ENCODE measurements around the gene RNU1-1.
"Not testable (repeated sequence)": the region's sequence is repeated elsewhere in the genome, so short reads cannot be mapped to it uniquely, and the experiment has no call there.

Gene RNU1-1

GRCh38 chr1:16521288-16521583 is 7.2 kb upstream of the RNU1-1 start:
- no peak for DNase-seq

GRCh38 chr1:16520435-16521287 is 6.6 kb upstream of the RNU1-1 start:
- not testable (repeated sequence) for DNase-seq

GRCh38 chr1:16519255-16519951 is 5.3 kb upstream of the RNU1-1 start:
- not testable (repeated sequence) for DNase-seq

- DNase-seq = not testable (repeated sequence)
These were observed 4.8 kb upstream of the RNU1-1 start for GRCh38 chr1:16518913-16519254.

DNA sequence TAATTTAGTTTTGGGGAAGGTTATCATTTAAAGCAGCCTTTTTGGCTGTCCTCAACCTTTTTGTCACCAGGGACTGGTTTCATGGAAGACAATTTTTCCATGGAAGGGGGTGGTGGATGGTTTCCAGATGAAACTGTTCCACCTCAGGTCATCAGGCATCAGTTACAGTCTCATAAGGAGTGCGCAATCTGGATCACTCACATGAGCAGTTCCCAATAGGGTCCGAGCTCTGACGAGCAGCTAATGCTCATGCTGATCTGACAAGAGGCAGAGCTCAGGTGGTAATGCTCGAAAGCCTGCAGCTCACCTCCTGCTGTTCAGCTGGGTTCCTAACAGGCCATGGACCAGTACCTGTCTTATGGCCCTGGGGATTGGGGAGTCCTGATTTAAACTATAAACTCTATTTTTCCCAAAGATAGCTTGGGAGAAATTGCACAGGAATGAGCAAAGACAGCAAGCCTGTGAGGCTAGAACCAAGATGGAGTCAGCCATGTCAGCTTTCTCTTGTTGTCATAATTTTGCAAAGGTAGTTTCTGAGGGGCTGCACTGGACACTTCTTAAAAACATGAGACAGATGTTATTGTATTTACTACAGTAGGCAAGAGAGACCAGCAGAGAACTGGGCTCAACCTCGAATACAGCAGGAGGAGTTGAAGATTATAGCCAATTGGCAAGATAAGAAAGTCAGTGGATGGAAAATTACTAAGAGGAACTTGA is 2.8 kb upstream of the RNU1-1 start:
- DNase-seq = not testable (repeated sequence)

DNA sequence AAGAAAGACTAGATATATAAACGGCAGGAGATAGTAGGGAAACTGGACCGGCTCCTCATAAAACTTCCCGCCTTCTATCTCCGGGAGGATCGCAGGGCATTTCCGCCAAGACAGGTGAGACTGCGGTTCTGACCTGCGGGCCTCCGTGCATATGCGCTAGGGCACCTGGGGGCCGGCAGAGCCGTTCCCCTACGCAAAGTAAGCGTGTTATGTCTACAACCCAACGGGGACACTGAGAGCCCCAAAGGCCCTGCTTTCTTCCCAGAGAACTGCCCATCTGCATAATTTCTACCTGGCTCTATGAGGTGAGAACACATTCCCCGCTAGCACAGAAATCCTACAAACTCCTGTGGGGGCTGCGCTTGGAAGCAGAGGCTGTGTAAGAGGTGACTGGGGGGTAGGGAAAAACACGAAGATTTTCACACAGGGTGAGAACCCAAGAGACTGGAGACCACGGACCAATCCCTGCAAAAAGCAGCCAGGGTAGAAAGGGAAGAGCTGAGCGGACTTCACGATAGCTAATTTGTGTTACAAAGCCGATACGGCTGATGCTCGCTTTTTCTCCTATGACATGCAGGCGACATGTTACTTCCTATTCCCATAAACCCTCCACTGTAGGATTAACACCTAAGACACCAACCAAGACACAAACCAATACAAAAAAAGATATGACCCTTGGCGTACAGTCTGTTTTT is 526 bp downstream of the RNU1-1 start:
- DNase-seq = peak; percentile 80

DNA sequence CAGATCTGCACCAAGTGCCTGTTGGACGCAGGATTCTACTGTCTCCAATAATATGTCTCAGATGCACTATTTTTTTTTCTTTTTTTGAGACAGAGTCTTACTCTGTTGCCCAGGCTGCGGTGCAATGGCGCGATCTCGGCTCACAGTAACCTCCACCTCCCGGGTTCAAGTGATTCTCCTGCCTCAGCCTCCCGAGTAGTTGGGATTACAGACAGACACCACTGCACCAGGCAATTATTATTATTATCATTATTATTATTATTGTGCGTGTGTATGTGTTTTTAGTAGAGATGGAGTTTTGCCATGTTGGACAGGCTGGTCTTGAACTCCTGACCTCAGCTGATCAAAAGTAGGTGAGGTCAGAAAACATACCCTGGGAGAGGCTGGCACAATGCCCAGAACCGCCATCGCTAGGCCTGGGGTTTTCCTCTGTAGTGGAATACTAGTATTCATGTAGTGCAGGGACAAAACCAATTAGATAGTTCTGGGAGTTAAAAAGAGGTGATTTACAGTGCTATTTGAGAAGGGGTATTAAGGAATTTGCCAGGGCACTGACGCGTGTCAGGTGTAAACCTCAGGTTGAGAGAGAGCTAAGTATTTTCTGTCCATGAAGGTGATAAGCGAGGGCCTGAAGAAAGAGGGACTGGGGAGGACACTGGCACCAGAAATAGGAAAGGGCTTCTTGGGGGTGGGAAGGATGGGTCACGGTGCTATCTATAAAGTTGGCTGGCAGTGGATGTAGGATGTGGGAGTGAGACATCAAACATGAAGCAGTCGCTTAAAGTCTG is 1.3 kb downstream of the RNU1-1 start:
- DNase-seq = not testable (repeated sequence)

GRCh38 chr1:16511926-16512325 is 2.2 kb downstream of the RNU1-1 start:
- DNase-seq = not testable (repeated sequence)

DNA sequence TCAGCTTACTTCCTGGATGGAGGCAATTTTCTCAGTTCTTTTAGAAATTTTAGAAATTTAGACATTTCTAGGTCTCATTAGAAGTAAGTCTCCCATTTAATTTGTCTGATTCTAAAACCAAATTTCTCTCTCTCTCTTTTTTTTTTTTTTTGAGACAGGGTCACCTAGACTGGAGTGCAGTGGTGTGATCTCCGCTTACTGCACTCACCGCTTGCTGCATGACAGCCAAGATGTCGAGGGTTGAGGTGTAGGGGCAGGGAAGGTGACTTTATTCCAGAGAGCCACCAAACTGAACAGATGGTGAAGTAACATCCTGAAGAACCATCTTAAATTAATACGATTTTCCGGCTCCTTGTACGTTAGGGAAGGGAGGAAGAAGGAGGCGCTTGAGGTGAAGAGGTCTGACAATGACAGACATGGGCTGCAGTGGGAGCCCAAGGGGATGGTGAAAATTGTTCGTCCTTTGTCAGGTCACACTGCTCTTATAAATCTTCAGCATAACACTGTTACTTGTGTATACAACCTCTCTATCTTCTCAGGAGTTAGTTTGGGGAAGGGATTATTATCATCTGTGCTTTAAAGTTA is 5.1 kb downstream of the RNU1-1 start:
- DNase-seq = not testable (repeated sequence)

- not testable (repeated sequence) for DNase-seq
These were observed 7.5 kb downstream of the RNU1-1 start for GRCh38 chr1:16506364-16507136.

DNA sequence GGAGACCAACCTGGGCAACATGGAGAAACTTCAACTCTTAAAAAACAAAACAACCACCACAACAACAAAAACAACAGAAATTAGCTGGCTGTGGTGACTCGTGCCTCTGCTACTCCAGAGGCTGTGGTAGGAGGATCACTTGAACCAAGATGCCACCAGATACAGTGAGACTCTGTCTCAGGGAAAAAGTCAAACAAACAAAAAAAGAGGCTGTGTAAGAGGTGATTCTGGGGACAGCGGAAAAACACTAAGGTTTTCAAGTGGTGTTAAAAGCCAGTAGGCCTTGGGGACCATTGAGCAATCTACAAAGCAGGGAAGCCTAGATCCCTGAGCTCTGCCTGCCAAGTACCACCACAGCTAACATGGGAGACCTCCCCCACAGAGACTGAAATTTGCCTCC is 8.2 kb downstream of the RNU1-1 start:
- DNase-seq = not testable (repeated sequence)

DNA sequence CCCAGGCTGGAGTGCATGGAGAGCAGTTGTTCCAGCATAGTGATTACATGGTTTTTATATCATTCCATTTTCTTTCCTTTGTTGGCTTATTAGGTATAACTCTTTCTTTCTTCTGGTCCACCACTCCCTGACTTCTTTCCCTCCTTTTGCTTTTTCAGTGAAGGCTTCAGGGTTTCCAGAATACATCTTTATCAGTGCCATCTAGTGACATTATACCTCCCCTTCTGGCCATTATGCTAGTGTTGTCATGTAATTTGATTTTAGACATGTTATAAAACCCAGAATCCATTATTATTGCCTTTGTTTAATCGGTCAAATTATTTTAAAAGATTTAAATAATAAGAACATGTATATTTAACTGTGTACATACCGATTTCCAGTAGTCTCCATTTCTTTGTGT is 10.6 kb downstream of the RNU1-1 start:
- no peak for DNase-seq

- not testable (repeated sequence) for DNase-seq
These were observed 12.6 kb downstream of the RNU1-1 start for GRCh38 chr1:16501446-16501845.

DNA sequence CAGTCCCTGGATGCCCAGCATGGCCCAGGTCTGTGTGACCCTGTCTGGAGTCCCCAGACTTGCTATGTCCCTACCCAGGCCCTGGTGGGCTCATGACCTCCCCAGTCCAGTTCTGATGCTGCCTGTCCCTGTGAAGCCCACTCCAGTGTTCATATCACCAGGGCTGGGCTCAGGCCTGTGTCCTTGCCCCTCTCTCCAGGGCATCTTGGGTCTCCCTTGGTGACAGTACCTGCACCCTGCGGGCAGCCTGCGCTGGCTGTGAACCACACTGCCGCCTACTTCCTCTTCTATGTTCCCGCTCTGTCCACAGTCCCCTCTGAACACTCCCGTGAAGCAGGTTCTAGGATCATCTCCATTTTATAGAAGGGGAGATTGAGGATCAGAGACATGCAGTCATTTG is 13.1 kb downstream of the RNU1-1 start:
- DNase-seq = not testable (repeated sequence)

DNA sequence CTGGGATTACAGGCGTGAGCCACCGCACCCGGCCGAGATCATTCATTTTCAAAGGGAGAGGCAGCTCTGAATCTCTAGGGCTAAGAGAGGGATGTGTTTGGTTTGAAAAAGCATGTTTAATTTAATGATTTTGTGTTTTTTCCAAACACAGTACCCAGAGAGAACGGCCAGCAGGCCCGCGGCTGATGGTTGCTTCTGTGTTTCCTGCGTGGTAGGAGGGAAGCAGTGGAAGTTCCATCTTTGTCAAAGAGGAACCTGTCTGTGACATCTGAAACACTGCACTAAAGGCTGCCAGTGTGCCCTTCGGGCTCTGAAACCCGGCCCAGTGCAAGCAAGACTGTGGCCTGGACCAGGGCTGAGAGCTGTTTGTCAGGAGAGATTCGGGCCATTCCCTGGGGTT is 13.6 kb downstream of the RNU1-1 start:
- DNase-seq = not testable (repeated sequence)

- peak; percentile 86 for DNase-seq
These were observed 15.3 kb downstream of the RNU1-1 start for GRCh38 chr1:16498573-16499413.

GRCh38 chr1:16498047-16498446 is 16.0 kb downstream of the RNU1-1 start:
- not testable (repeated sequence) for DNase-seq

DNA sequence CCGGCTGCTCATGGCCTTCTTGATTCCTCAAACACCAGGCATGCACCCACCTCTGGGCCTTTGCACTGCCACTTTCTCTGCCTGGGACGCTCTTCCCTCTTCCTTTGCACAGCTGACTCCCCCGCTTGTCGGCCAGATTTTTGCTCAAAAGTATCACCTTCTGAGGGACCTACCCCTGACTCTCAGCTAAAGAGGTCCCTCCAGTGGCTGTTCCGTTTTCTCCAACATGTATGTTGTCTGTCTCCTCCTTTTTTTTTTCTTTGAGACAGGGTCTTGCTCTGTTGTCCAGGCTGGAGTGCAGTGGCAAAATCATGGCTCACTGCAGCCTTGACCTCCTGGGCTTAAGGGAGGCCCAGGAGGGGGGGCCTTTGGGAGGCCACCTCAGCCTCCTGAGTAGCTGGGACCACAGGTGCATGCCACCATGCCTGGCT is 16.6 kb downstream of the RNU1-1 start:
- DNase-seq = not testable (repeated sequence)

GRCh38 chr1:16493731-16494130 is 20.4 kb downstream of the RNU1-1 start:
- DNase-seq = not testable (repeated sequence)

DNA sequence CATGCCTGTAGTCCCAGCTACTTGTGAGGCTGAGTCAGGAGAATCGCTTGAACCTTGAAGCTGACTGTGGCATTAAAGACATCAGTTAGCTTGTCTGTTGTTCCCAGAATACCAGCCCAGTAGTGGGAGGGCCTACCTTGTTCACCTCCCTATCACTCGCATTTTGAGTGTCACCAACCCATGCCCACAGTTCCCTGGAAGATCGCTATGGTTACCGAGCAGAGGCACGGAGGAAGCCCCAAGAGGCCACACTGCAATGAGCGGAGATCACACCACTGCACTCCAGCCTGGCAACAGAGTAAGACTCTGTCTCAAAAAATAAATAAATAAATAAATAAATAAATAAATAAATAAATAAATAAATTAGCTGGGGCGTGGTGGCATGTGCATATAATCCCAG is 21.1 kb downstream of the RNU1-1 start:
- not testable (repeated sequence) for DNase-seq

All from CD4-positive, alpha-beta T cell treated with Interferon gamma for 1 hour (primary cell).